Activated CD4-positive, alpha-beta T cell treated with anti-CD3 and anti-CD28 coated beads, Interleukin-2, amount 50 U/mL, for 4 hours (primary cell): ENCODE measurements around the gene CISTR.

Experiments used
- DNase-seq, 2 experiments: peaks; one replicate each; pipeline ENCODE4 v3.0.0-alpha.2; 2020

Gene CISTR

DNA sequence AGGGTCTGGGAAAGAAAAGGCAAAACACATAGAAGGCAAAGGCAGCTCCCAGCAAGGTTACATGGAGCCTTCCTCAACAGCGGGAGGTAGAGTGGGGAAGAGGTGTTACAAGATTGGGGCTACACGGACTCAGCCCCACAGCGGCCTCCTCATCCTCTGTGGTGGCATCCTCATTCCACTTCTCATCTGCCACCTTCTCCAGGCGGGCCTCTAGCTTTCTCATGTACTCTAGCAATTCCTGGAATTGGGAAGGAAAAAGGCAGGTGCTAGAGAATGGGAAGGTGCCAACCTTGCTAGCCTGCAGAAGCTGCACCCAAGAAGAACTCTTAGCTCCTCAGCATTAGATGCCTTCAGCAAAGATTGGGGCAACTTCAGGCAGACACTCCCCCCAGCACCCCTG lies 37.8 kb downstream of the CISTR start:
- DNase-seq, result no peak

GRCh38 chr12:53713516-53713915 lies 38.3 kb downstream of the CISTR start:
- no peak for DNase-seq

DNA sequence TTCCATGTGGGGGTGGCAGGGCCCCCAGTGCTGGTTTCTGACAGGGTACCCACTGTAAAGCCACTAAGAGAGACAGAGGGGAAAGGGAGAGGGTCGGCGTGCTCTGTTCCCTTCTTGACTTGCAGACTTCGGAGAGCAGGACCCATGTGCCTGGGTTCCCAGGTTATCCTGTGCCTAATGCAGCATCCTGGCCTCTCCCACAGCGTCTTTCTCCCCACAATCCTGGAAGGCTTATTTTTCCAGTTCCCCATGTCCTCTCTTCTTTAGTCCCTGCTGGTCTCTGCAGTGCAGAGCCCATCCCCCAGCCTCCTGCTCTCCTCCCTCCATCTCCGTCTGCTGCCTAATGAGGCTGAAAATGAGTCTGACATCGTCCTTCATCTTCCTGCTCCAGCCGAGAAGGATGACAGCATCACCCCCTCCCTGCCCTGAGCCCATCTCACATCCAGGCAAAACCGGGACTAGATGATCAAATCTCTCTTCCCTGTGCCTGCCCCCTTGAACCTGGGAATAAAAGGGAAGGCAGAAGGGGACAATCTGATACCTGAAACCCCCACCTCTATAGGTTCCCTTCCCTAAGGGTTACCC lies 39.6 kb downstream of the CISTR start:
- no peak for DNase-seq

- no peak for DNase-seq
Measured at GRCh38 chr12:53710091-53710490, 41.7 kb downstream of the CISTR start.

DNA sequence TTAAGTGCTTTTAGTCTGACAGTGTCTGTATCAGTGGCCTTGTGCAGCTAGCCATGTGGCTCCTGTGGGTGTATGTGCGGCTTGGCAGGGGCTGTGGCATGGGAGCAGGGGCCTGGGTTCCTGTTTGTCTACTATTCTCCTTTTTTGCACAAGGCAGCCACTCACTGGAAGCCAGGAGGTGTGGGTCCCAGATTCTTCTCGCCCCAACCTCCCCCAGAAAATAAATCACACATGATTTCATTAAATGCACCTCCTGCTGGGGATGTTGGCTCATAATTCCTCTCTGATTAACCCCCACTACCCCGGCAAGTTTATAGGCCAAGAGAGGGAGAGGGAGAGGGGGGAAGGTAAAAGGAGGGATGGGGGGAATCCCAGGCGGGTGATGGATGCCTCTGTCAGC lies 42.1 kb downstream of the CISTR start:
- DNase-seq, result no peak

- no peak for DNase-seq
Measured at GRCh38 chr12:53706080-53706479, 45.7 kb downstream of the CISTR start.

- DNase-seq, result no peak
Measured at GRCh38 chr12:53703756-53704155, 48.0 kb downstream of the CISTR start.

DNA sequence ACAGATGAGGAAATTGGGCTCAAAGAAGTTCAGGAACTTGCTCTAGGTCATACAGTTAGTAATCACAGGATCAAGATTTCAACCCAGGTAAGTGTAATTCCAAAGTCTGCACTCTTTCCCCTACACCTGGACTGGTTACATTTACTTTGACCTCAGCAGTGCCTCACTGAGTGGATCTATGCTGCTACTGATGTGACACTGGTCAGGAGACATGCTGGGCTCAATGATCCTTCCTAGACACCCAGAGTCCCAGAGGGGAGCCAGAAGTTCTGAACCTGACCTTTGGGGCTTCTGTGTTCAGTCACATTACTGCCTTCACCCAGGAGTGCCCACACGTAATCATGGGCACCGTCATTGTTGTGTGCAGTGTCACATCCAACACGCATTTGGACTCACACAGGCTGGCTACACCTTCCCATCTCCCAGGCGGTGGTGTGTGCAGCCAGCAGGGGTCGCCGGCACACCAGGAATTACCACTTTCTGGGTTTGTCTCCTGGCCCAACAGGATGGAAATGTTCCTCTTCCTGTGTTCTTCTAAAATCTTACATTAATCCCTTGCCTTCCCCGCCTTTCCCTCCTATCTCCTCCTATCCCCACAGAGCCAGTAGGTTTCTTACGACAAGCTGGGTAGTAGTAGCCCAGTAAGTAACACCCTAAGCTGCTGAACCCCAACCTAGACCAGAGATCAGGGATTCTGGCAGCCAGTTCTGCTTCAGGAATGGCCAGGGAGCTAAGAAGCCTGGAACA lies 50.1 kb downstream of the CISTR start:
- peak; percentile 73 to 75 for DNase-seq

GRCh38 chr12:53700567-53700966 lies 51.2 kb downstream of the CISTR start:
- DNase-seq, result no peak

DNA sequence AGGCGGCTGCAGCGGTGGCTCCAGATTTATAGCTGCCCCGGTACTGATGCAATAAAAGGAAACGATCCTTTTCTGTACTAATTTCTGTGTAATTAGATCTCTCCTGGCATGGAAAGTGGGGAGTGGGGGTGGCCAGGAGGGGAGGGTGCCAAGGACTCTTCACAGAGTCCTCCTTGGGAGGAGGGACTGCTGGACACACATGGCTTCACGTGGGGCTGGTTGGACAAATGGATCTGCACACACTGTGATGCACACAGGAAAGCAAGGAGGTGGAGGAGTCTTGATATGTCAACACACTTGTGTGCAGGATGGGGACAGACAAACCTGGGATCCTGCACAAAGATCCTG lies 52.1 kb downstream of the CISTR start:
- DNase-seq, result no peak

DNA sequence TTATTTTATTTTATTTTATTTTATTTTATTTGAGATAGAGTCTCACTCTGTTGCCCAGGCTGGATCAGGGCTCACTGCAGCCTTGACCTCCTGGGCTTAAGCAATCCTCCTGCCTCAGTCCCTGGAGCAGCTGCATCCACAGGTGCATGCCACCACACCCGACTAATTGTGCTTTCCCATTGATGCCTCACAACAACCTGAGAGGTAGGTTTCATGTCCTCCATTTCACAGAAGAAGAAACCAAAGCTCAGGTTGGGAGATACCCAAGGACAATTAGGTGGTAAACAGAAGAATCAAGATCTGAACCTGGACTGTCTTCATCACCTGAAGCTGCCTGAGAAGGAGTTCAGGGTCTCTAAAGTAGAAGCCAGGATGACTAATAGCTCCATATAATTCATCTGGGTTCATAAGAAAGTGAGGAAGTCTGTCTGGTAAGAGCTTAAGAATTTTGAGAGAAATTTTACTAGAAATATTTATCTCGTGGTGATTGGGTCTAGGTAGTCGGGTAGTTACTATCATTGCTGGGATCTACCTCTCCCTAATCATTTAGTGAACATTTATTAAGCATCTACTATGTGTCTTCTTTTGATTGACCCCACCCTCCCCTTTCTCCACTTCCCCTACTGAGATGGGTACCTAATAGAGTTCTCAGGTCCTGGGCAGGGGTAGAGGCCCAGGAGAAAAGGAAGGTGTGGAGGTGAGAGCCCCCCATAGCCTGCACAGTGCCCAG lies 52.7 kb downstream of the CISTR start:
- DNase-seq, result no peak

GRCh38 chr12:53696655-53697331 lies 55.0 kb downstream of the CISTR start:
- no peak for DNase-seq
